NT2/D1 (cell line): Measurements from ENCODE around the gene TAPT1.

Source experiments
- DNase-seq: peaks from one replicate; pipeline ENCODE4 v3.0.0-alpha.2; 2011; ENCODE audit warnings: low read depth, low spot score
- H3K27me3 ChIP-seq: 2 replicates; pipeline ENCODE4 v1.6.0; 2011; ENCODE audit warnings: mild to moderate bottlenecking; ENCODE audit not compliant: insufficient read length, insufficient read depth
- H3K36me3 ChIP-seq: 2 replicates; pipeline ENCODE4 v1.6.1; 2011; ENCODE audit warnings: mild to moderate bottlenecking, low read length, mixed read lengths; ENCODE audit not compliant: insufficient read depth, insufficient read length
- H3K4me1 ChIP-seq: 2 replicates; pipeline ENCODE4 v1.5.1; 2011; ENCODE audit not compliant: insufficient read depth, insufficient read length
- H3K4me3 ChIP-seq: 2 replicates; pipeline ENCODE4 v1.5.1; 2011; ENCODE audit warnings: low read depth; ENCODE audit not compliant: insufficient read length
- H3K9ac ChIP-seq: 2 replicates; pipeline ENCODE4 v1.6.0; 2011; ENCODE audit warnings: low read depth; ENCODE audit not compliant: insufficient read length
- H3K9me3 ChIP-seq: 2 replicates; pipeline ENCODE4 v1.5.1; 2011; ENCODE audit warnings: mild to moderate bottlenecking, low read length; ENCODE audit not compliant: insufficient read depth
- SUZ12 ChIP-seq: IDR thresholded peaks from 2 replicates; pipeline ENCODE4 v1.6.1; 2011; ENCODE audit not compliant: insufficient read length, insufficient read depth; ENCODE audit errors: extremely low read depth
- YY1 ChIP-seq: IDR thresholded peaks from 2 replicates; pipeline ENCODE4 v1.6.1; 2011; ENCODE audit not compliant: insufficient read length, insufficient read depth
- ZNF274 ChIP-seq: IDR thresholded peaks from 2 replicates; pipeline ENCODE4 v1.6.1; 2011; ENCODE audit warnings: mild to moderate bottlenecking, low read depth, low read length

Gene TAPT1

GRCh38 chr4:16257611-16258010 is 31.3 kb upstream of the TAPT1 start:
- Histone ChIP-seq H3K4me1 (no peaks in the 10 kb centered on the region), H3K36me3 (no peaks in the 10 kb centered on the region), H3K27me3 (no peaks in the 10 kb centered on the region), H3K9me3 (no peaks in the 10 kb centered on the region), H3K9ac (no peak overlapping the region), H3K4me3 (no peak overlapping the region)
- TF ChIP-seq SUZ12 (no peak), ZNF274 (no peak), YY1 (no peak)
- no peak for DNase-seq

GRCh38 chr4:16256343-16256742 is 30.1 kb upstream of the TAPT1 start:
- no peak for DNase-seq
- no peak for TF ChIP-seq SUZ12
- TF ChIP-seq YY1 = no peak
- no peak for TF ChIP-seq ZNF274
- no peak overlapping the region for H3K4me3 ChIP-seq

GRCh38 chr4:16255730-16256129 is 29.5 kb upstream of the TAPT1 start:
- no peak for DNase-seq
- Histone ChIP-seq H3K4me3 (no peak overlapping the region), H3K27me3 (no peaks in the 10 kb centered on the region), H3K9ac (no peak overlapping the region), H3K9me3 (no peaks in the 10 kb centered on the region), H3K4me1 (no peaks in the 10 kb centered on the region), H3K36me3 (no peaks in the 10 kb centered on the region)
- TF ChIP-seq ZNF274 (no peak), SUZ12 (no peak), YY1 (no peak)

More at GRCh38 chr4:16256343-16256742, 30.1 kb upstream of the TAPT1 start:
- Histone ChIP-seq H3K9me3 (no peaks in the 10 kb centered on the region), H3K9ac (no peak overlapping the region), H3K36me3 (no peaks in the 10 kb centered on the region), H3K4me1 (no peaks in the 10 kb centered on the region), H3K27me3 (no peaks in the 10 kb centered on the region)

- Histone ChIP-seq H3K4me1 (no peaks in the 10 kb centered on the region), H3K9me3 (no peaks in the 10 kb centered on the region), H3K27me3 (no peaks in the 10 kb centered on the region), H3K9ac (no peak overlapping the region), H3K4me3 (no peak overlapping the region), H3K36me3 (no peaks in the 10 kb centered on the region)
- DNase-seq = no peak
- TF ChIP-seq SUZ12 (no peak), ZNF274 (no peak), YY1 (no peak)
Measured at GRCh38 chr4:16253127-16253960, 27.1 kb upstream of the TAPT1 start.

- Histone ChIP-seq H3K36me3 (peaks cover 10% of the 10 kb centered on the region), H3K4me3 (no peak overlapping the region), H3K27me3 (no peaks in the 10 kb centered on the region), H3K9ac (no peak overlapping the region), H3K9me3 (no peaks in the 10 kb centered on the region), H3K4me1 (no peaks in the 10 kb centered on the region)
- TF ChIP-seq SUZ12 (no peak), ZNF274 (no peak), YY1 (no peak)
- no peak for DNase-seq
Measured at GRCh38 chr4:16250661-16251365, 24.5 kb upstream of the TAPT1 start.

- H3K27me3 ChIP-seq = no peaks in the 10 kb centered on the region
- no peak for TF ChIP-seq YY1
- TF ChIP-seq SUZ12 = no peak
- no peak for TF ChIP-seq ZNF274
- no peak overlapping the region for H3K9ac ChIP-seq
- H3K4me3 ChIP-seq = no peak overlapping the region
- H3K4me1 ChIP-seq = no peaks in the 10 kb centered on the region
- no peak for DNase-seq
- H3K36me3 ChIP-seq = peaks cover 10% of the 10 kb centered on the region
- no peaks in the 10 kb centered on the region for H3K9me3 ChIP-seq
Measured at GRCh38 chr4:16248605-16249004, 22.3 kb upstream of the TAPT1 start.

GRCh38 chr4:16245241-16245640 is 19.0 kb upstream of the TAPT1 start:
- Histone ChIP-seq H3K4me1 (no peaks in the 10 kb centered on the region), H3K4me3 (no peak overlapping the region), H3K9me3 (no peaks in the 10 kb centered on the region), H3K9ac (no peak overlapping the region), H3K36me3 (peaks cover 10% of the 10 kb centered on the region), H3K27me3 (no peaks in the 10 kb centered on the region)
- DNase-seq = no peak
- TF ChIP-seq SUZ12 (no peak), ZNF274 (no peak), YY1 (no peak)
